ENCODE data around the gene THAP7.

Gene THAP7

DNA sequence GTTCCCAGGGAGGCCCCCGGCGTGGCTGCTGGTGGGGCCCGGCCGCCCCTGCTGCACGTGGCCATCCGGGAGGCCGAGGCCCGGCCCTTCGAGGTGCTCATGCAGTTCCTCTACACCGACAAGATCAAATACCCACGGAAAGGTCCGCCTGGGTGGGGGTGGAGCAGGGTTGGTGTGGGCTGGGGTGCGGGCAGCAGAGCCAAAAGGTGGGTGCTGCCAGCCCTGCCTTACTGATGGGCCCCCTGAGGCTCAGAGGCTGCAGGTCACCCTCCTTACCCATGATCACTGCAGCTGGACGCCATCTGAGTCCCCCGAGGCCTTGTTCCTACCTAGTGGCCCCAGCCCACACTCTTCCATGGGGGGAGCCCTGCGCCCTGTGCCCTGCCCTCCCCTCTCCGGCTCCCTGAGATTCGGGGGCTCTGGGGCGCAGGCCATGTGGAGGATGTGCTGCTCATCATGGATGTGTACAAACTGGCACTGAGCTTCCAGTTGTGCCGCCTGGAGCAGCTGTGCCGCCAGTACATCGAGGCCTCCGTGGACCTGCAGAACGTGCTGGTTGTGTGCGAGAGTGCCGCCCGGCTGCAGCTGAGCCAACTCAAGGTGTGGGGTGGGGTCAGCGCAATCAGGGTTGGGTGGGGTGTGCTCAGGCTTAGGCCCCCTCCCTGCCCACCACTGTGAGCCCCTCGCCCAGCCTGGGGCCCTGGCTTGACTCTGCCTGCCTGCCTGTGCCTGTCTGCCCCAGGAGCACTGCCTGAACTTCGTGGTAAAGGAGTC lies 7.6 kb downstream of the THAP7 start:
- no peak for FAIRE-seq
- no peak for DNase-seq (ENCODE audit: insufficient read length, low spot score)

DNA sequence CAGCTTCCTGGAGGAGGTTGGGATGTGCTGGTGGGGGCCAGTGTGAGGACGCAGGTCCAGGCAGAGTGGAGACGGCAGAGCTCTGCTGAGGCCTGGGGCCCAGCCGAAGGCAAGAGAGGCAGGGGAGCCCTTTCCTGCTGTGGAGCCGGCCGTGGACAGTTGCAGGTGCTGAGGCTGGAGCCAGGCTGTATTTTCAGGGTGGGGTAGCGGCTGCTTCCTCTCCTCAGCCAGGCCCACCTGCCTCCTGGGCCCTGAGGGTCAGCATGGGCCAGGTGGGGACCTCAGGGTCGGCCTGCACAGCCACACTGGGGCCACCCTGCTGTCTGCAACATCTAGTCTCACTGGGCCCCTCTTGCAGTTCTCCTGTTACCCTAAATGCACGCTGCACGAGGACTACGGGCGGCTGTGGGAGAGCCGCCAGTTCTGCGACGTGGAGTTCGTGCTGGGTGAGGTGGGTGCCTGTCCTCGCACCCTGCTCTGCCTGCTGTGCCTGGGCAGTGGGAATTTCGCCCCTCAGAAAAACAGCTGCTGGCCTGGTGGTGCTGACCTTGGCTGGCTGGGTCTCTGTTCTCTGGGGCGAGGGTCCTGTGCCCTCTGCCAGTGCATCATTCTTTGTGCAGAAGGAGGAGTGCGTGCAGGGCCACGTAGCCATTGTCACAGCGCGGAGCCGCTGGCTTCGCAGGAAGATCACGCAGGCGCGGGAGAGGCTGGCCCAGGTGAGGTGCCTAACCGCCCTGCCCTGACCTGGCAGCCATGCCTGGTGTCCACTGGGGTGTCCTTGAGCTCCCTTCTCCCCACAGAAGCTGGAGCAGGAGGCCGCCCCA lies 8.4 kb downstream of the THAP7 start:
- FAIRE-seq (no peak), DNase-seq (ENCODE audit: insufficient read length, low spot score) (no peak)

DNA sequence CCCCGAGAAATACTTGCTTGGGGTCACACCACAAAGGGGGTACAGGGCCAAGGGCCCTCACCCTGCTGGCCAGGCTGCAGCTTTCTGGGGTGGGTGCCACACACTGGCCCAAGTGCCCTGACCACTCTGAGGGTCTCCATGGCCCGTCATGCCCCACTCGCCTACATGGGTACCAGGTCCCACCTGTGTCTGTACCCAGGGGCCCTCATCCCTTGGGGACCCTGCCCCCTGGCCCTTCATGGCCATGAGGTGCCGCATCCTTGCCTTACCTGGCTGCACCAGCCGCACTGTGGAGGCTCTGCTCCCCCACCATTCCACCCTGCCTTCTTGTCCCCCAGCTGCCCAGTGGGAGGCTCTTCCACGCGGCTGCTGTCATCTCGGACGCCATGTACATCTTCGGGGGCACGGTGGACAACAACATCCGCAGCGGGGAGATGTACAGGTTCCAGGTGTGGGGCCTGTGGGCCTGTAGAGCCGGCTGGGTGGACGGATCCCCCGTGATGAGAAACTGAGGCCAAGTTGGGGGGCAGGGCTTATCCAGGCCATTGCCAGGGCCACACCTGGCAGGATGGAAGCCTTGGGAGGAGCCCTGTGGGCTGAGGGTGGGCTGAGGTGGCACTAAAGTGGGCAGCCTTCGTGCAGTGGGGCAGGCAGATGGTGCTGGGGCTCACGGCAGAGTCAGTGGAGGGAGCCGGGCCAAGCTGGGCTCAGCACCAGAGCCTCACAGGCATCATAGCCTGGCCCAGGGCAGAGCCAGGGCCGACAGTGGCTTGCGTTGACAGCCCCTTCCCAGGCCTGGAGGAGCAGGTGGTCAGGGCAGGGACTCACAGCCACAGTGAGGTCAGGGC lies 9.2 kb downstream of the THAP7 start:
- no peak for FAIRE-seq
- no peak for DNase-seq (ENCODE audit: insufficient read length, low spot score)

DNA sequence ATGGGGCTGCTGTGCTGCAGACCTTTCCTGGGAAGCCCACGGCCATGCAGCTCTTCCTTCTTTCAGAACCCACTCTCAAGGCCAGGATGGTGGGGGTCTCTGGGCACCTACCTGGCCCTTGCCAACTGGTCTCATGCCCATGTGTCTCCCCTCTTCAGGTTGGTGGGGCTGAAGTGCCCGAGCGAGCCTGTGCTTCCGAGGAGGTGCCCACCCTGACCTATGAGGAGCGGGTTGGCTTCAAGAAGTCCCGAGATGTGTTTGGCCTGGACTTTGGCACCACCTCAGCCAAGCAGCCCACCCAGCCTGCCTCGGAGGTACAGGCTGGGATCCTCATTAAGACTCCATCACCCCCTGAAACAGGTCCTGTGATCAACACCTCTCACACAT lies 9.9 kb downstream of the THAP7 start:
- FAIRE-seq (no peak), DNase-seq (ENCODE audit: insufficient read length, low spot score) (no peak)

DNA sequence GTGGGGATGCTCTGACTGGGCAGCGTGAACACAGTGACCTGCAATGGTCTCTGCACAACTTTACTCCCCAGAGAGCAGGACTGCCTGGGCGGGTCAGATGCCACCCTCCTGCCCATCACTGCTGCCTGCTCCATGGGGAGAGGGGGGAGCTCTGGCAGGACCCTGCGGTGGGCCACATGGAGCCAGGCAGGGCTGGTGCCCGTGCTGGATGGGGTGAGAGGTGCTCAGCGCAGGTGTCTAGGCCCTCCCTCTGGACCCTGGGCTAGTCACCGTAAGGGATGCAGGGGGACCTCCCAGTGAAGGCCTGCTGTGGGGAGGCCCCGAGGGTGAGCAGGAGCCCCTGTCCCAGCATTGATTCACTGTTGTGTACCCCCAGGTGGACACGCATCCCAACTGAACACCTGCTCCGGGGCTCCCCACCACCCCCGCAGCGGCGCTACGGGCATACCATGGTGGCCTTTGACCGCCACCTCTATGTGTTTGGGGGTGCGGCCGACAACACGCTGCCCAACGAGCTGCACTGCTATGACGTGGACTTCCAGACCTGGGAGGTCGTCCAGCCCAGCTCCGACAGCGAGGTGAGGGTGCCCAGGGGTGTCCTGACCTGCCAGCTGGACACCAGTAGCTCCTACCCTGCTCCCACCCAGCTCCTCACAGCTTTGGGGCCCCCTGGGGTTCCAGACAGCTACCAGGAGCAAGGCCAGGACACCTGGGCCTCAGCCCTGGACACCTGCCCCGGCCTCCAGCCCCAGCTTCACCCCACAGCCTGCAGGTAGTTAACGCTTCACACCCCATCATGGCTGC lies 10.5 kb downstream of the THAP7 start:
- no peak for FAIRE-seq

DNA sequence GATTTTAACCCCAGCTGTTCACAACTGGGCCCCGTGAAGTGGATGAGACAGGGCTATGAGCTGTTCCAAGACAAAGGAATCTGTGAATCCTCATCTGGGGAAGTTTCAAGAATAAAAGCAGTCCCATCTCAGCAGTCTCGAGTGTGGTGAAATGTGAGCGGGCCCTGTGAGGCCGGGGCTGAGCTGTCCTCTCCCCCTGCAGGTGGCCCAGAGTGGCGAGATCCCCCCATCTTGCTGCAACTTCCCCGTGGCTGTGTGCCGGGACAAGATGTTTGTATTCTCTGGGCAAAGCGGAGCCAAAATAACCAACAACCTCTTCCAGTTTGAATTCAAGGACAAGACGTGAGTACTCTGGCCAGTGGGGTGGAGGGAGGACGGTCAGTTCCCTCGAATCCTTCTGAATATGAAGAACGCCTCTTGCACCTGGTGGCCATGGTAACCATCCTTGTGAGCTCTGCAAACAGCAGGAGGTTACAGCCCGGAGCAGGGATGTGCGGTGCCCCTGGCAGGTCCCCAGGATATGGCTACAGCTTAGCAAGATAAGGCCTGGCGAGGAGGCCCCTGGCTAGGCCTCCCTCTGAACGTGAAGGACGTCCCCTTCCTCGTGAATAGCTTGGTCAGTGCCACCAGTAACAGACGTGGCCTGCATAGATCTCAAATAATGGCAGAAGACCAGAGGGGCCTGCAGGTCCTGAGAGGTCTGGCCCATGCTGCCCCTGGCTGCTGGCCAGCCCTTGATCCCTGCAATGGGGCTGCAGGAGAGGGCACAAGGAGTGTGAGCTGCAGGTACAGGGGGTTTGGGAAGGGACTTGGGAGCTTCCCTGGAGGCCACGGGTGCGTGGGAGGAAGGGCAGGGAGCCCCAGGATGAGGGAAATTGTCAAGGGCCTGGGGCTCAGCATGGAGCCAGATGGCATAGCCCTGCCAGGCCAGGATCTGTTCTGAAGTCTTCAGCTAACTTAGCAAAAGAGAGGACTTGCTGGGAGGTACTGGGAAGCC lies 11.4 kb downstream of the THAP7 start:
- DNase-seq (ENCODE audit: insufficient read length, low spot score) = no peak
- no peak for FAIRE-seq

More for the DNA sequence above, 10.5 kb downstream of the THAP7 start:
- DNase-seq (ENCODE audit: insufficient read length, low spot score) = no peak

DNA sequence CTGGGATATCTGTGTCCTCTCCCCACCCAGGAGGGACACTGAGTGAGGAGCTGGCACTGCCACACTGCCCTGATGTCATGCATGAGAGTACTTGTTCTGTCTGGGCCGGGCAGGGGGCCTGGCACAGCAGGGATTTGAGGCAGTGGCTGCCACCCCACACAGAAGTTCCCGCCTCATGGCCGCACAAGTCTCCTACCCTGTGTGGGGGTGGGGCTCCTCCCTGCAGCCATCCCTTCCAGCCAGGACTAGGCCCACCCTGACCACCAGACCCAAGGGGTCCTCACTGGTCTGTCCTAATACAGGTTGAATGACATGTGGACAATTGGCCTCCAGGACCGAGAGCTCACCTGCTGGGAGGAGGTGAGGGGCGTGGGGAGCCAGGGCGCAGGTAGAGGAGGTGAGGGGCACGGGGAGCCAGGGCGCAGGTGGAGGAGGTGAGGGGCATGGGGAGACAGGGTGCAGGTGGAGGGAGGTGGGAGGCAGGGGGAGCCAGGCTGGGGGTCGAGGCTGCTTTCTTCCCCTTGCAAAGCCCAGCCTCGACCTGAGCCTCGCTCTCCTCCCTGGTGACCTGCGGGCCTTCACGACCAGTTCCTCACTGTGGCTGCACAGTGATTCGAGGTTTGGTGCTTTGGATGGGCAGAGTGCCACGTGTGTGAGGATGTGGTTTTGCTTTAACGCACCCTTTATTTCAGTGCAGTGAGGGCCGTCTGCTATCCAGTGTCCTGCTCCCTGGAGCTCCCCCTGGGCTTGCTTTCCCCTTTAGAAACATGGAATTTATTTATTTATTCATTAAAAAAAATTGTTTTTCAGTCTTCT lies 12.4 kb downstream of the THAP7 start:
- no peak for DNase-seq (ENCODE audit: insufficient read length, low spot score)

DNA sequence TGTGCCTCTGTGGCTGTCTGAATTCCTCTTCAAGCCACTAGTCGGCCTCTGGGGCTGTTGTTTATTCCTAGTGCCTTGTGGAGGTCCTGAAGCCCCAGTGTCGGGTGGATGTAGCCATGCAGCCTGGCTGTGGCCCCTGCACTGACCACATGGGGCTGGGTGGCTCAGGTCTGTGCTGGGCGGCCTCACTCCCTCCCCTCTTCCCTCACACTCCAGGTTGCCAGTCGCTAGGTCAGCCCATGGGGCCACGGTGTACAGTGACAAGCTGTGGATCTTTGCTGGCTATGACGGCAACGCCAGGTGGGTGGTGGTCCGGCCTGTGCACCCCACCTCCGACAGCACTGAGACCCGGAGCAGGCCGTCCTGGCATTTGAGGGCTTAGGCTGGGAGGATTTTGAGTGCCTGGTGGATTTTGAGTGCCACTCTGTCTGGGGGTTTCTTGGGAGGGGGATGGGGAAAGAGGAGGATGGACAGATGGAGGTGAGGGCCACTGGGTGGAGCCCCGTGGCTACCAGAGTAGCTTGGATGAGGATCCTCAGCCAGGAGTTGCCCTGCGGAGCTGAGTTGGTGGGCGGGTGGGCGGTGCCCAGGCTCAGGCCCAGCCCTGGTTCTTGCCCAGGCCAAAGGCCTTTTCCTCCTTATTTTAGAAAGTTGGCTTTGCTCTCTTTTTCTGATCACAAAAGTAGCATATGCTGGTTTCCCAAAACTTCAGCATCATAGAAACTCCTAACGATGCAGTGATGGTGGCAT lies 13.2 kb downstream of the THAP7 start:
- DNase-seq (ENCODE audit: insufficient read length, low spot score) = no peak
- FAIRE-seq = no peak

More for the DNA sequence above, 12.4 kb downstream of the THAP7 start:
- FAIRE-seq = no peak

DNA sequence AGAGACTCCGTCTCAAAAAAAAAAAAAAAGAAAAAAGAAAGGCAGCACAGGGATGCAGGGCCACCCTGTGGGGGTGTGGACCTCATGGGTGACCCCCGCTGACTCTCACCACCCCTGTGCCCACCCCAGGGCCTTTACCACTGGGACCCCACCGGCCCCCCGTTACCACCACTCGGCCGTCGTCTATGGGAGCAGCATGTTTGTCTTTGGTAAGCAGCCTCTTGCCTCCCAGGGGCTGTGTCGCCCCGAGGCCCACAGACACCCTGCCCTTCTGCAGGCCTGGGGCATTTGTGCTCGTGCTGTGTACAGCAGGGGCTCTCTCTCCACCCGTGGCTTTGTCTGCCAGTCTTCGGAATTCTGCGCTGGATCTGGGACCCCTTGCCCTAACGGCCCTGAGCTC lies 14.5 kb downstream of the THAP7 start:
- DNase-seq (ENCODE audit: insufficient read length, low spot score) = no peak
- FAIRE-seq = no peak

DNA sequence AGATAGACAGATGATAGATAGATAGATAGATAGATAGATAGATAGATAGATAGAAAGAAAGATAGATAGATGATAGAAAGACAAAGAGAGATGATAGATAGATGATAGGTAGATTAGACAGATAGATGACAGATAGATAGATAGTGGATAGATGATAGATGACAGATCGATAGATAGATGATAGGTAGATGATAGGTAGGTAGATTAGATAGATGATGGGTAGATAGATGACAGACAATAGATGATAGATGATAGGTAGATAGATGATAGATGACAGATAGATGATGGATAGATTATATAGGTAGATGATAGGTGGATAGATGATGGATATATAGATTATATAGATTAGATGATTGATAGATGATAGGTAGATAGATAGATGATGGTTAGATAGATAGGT lies 15.6 kb downstream of the THAP7 start:
- DNase-seq (ENCODE audit: insufficient read length, low spot score) (no peak), FAIRE-seq (no peak)

DNA sequence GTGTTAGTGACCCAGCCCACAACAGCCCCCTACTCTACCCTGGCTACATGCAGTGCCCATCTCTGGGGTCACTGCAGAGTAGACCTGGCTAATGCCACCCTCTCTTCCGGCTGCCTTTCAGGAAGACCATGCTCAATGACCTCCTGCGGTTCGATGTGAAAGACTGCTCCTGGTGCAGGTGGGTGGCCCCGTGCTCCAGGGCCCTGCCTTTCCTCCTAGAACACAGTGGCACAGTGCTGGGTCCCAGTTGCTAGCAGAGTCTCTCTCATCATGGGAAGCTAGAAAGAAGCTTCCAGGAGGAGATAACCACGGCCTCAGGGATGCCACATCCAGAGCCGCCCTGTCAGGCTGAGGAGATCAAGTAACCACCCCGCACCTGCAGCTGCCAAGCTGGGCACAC lies 16.2 kb downstream of the THAP7 start:
- DNase-seq (ENCODE audit: insufficient read length, low spot score) (no peak), FAIRE-seq (no peak)

DNA sequence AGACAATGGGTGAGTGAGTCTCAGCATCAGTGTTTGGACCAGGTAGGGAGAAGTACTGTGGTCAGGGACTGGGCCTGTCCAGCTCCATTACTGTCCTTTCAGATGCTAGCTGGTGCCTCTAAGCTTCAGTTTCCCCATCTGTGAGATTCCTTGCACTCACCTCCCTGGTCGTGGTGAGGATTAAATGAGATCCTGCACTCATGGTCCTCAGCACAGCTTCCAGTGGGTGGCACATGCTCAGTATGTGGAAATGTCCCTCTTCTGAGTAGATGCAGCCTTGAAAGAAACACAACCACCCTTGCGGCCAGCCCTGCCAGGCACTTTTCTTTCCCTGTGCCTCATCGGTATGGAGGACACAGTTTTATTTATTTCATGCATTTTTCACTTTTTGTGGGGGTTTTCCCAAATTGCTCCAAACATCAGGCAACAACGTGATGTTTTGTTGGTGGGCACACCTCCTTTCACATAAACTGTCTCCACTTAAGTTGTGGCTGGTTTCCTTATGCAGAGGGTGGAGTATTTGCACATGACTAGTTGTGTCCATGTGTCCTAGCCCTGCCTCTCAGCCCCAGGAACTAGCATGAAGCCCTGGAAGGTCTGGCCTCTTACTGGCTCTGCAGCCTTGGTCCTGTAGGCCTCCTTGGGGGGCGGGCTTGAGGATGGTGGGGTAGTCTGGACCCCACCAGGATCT lies 18.7 kb downstream of the THAP7 start:
- DNase-seq (ENCODE audit: insufficient read length, low spot score) (no peak), FAIRE-seq (no peak)

DNA sequence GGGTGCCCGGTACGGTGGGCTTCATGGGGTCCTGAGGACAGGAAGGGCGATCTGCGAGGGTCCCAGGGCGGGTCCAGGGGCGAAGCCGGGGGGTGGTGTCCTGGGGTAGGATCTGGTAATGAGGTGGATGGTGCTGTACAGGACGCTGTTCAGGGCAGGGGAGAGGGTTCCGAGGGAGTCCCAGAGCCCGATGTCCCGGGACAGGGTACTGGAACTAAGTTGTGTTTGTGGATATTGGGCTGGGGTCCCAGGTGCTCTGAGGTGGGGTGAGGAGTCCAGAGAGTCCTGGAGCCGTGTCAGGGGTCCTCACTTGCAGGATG lies 19.4 kb downstream of the THAP7 start:
- DNase-seq (ENCODE audit: insufficient read length, low spot score) (no peak), FAIRE-seq (no peak)

DNA sequence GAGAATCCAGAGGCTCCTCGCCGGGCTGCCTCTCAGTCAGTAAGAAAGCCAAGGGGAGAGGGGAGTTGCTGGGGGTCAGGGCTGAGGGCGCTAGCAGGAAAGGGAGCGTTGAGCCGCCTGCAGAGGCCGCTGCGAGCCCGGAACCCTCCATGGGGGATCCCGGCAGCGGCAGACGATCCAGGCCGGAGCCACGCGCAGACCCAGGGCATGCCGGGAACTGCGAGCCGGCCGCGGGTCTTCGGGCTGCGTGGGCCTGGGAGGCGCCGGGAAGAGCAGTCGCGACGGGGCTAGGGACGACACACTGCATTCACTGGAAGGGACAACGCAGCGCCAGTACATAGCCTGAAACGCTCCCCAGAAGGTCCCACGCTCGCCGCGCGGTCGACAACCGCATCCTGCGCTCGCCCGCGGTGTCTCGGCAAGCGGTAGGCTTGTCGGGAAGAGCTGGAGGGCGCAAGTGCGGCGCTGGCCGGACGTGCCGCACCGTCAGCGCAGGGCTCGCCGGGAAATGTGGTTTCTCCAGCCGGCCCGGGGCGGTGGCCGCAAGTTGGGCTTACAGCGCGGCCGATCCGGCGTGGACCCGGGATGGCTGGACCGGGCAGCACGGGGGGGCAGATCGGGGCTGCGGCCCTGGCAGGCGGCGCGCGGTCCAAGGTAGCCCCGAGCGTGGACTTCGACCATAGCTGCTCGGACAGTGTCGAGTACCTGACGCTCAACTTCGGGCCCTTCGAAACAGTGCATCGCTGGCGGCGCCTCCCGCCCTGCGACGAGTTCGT lies 19.9 kb downstream of the THAP7 start, which contains the start of gene LZTR1:
LZTR1 (plus strand) TSS at position 511 of the 776 bp plus-strand sequence; CDS start at position 586, 75 bp downstream.
- DNase-seq (ENCODE audit: insufficient read length, low spot score) = peak; percentile 67

DNA sequence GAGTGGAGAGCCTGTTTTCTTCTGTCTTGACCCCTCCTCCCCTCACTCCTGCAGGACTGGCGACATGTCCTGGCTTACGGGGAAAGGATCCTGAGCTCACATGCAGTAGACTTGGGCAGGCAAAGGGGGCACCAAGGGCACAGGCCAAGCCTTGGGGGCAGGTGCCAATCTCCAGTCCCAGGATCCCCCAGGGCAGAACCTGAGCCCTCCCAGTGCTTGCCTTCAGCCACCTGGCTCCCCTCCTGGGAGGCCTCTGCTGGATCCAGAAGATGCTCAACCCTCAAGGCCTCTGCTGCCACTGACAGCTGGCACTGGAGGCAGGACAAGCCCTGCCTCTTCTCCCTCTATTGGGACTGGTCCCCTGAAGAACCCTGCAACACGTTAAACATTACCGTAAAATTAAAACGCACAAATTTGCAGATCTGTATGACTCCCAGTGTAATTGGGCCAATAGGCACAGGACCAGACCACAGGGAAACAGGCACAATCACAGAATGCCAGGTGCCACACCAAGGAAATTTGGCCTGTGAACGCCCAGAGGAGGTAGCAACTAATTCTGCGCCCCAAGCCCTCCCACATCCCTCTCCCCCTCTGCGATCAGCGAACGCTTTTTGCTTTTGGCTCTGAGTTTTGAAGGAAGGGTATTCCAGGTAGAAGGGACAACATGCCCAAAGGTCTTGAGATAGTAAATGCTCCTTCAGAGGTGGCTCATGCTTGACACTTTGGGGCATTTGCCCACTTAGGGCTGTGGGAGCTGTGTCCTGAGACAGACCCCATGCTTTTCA lies 20.8 kb downstream of the THAP7 start:
- DNase-seq (ENCODE audit: insufficient read length, low spot score) (no peak), FAIRE-seq (no peak)

More for the DNA sequence above, 19.9 kb downstream of the THAP7 start, which contains the start of gene LZTR1:
- no peak for FAIRE-seq

Data from HTR-8/SVneo (cell line).